Measurements from ENCODE around the gene CPZ.
"Not testable (repeated sequence)": the region's sequence is repeated elsewhere in the genome, so short reads cannot be mapped to it uniquely, and the experiment has no call there.

CPZ gene

GRCh38 chr4:8618421-8618820 is 25.9 kb downstream of the CPZ start:
- H3K4me1 ChIP-seq (ENCODE audit: control extremely low read depth in 1 of 4, control insufficient read depth in 4 of 4, insufficient read depth in 4 of 4, low read length in 3 of 4) = peaks cover 0 to 3% (median 0%) of the 10 kb centered on the region in 4 experiments
- no peaks in the 10 kb centered on the region for H3K36me3 ChIP-seq (ENCODE audit: control insufficient read depth in 4 of 4, insufficient read depth in 4 of 4, low read length in 3 of 4)
- H3K27ac ChIP-seq (ENCODE audit: insufficient read depth in 1 of 2, low read depth in 1 of 2, low read length in 2 of 2, poor library complexity in 1 of 2, severe bottlenecking in 2 of 2) = no peak overlapping the region
- no peak overlapping the region for H3K4me3 ChIP-seq (ENCODE audit: control insufficient read depth in 1 of 7, extremely low read depth in 1 of 7, insufficient read depth in 4 of 7, low read depth in 2 of 7, low read length in 6 of 7)
- DNase-seq = no peak
- 91% methylated on average over 15 of the region's 15 CpGs for WGBS (ENCODE audit: insufficient coverage)
- H3K9me3 ChIP-seq (ENCODE audit: control extremely low read depth in 1 of 5, control insufficient read depth in 4 of 5, insufficient read depth in 2 of 5, low read depth in 1 of 5, low read length in 4 of 5) = no peaks in the 10 kb centered on the region
- no peaks in the 10 kb centered on the region for H3K27me3 ChIP-seq (replicated peaks in 2 of 5; ENCODE audit: control insufficient read depth in 4 of 5, insufficient read depth in 5 of 5, low read length in 4 of 5)
- ChIA-PET POLR2A (no interaction called here), CTCF (interaction anchor here (1.5 kb wide), 1 partner anchor 11 kb away, joined by 5 read pairs; no protein-coding TSS in a partner anchor)

GRCh38 chr4:8618961-8619720 is 26.6 kb downstream of the CPZ start:
- H3K27ac ChIP-seq (ENCODE audit: insufficient read depth in 1 of 2, low read depth in 1 of 2, low read length in 2 of 2, poor library complexity in 1 of 2, severe bottlenecking in 2 of 2) = no peak overlapping the region
- WGBS (ENCODE audit: insufficient coverage) = 96% methylated on average over 21 of the region's 28 CpGs
- no peaks in the 10 kb centered on the region for H3K9me3 ChIP-seq (ENCODE audit: control extremely low read depth in 1 of 5, control insufficient read depth in 4 of 5, insufficient read depth in 2 of 5, low read depth in 1 of 5, low read length in 4 of 5)
- no peak overlapping the region for H3K4me3 ChIP-seq (ENCODE audit: control insufficient read depth in 1 of 7, extremely low read depth in 1 of 7, insufficient read depth in 4 of 7, low read depth in 2 of 7, low read length in 6 of 7)
- ChIA-PET CTCF (interaction anchor here (1.5 kb wide), 1 partner anchor 12 kb away, joined by 5 read pairs; no protein-coding TSS in a partner anchor), POLR2A (no interaction called here)
- H3K4me1 ChIP-seq (ENCODE audit: control extremely low read depth in 1 of 4, control insufficient read depth in 4 of 4, insufficient read depth in 4 of 4, low read length in 3 of 4) = peaks cover 0 to 3% (median 0%) of the 10 kb centered on the region in 4 experiments
- no peaks in the 10 kb centered on the region for H3K36me3 ChIP-seq (ENCODE audit: control insufficient read depth in 4 of 4, insufficient read depth in 4 of 4, low read length in 3 of 4)
- no peaks in the 10 kb centered on the region for H3K27me3 ChIP-seq (replicated peaks in 2 of 5; ENCODE audit: control insufficient read depth in 4 of 5, insufficient read depth in 5 of 5, low read length in 4 of 5)
- no peak for DNase-seq

GRCh38 chr4:8621135-8621534 is 28.6 kb downstream of the CPZ start:
- H3K27ac ChIP-seq (ENCODE audit: insufficient read depth in 1 of 2, low read depth in 1 of 2, low read length in 2 of 2, poor library complexity in 1 of 2, severe bottlenecking in 2 of 2); H3K9me3 ChIP-seq (ENCODE audit: control extremely low read depth in 1 of 5, control insufficient read depth in 4 of 5, insufficient read depth in 2 of 5, low read depth in 1 of 5, low read length in 4 of 5); H3K36me3 ChIP-seq (ENCODE audit: control insufficient read depth in 4 of 4, insufficient read depth in 4 of 4, low read length in 3 of 4); H3K4me3 ChIP-seq (ENCODE audit: control insufficient read depth in 1 of 7, extremely low read depth in 1 of 7, insufficient read depth in 4 of 7, low read depth in 2 of 7, low read length in 6 of 7); H3K27me3 ChIP-seq (replicated peaks in 2 of 5; ENCODE audit: control insufficient read depth in 4 of 5, insufficient read depth in 5 of 5, low read length in 4 of 5); CTCF ChIA-PET; POLR2A ChIA-PET; H3K4me1 ChIP-seq (ENCODE audit: control extremely low read depth in 1 of 4, control insufficient read depth in 4 of 4, insufficient read depth in 4 of 4, low read length in 3 of 4): not testable (repeated sequence)
- no CpG with 5 or more reads among the region's 14 CpGs for WGBS (ENCODE audit: insufficient coverage)
- peak in 1 of 3 donors; percentile 11 for DNase-seq

- H3K9me3 ChIP-seq (ENCODE audit: control extremely low read depth in 1 of 5, control insufficient read depth in 4 of 5, insufficient read depth in 2 of 5, low read depth in 1 of 5, low read length in 4 of 5); DNase-seq; H3K36me3 ChIP-seq (ENCODE audit: control insufficient read depth in 4 of 4, insufficient read depth in 4 of 4, low read length in 3 of 4); H3K4me1 ChIP-seq (ENCODE audit: control extremely low read depth in 1 of 4, control insufficient read depth in 4 of 4, insufficient read depth in 4 of 4, low read length in 3 of 4); H3K4me3 ChIP-seq (ENCODE audit: control insufficient read depth in 1 of 7, extremely low read depth in 1 of 7, insufficient read depth in 4 of 7, low read depth in 2 of 7, low read length in 6 of 7); H3K27ac ChIP-seq (ENCODE audit: insufficient read depth in 1 of 2, low read depth in 1 of 2, low read length in 2 of 2, poor library complexity in 1 of 2, severe bottlenecking in 2 of 2); CTCF ChIA-PET; POLR2A ChIA-PET; H3K27me3 ChIP-seq (replicated peaks in 2 of 5; ENCODE audit: control insufficient read depth in 4 of 5, insufficient read depth in 5 of 5, low read length in 4 of 5): not testable (repeated sequence)
- WGBS (ENCODE audit: insufficient coverage) = no CpG with 5 or more reads among the region's 29 CpGs
Observed at GRCh38 chr4:8624601-8625272, 32.2 kb downstream of the CPZ start.

- H3K4me3 ChIP-seq (ENCODE audit: control insufficient read depth in 1 of 7, extremely low read depth in 1 of 7, insufficient read depth in 4 of 7, low read depth in 2 of 7, low read length in 6 of 7); H3K9me3 ChIP-seq (ENCODE audit: control extremely low read depth in 1 of 5, control insufficient read depth in 4 of 5, insufficient read depth in 2 of 5, low read depth in 1 of 5, low read length in 4 of 5); CTCF ChIA-PET; H3K4me1 ChIP-seq (ENCODE audit: control extremely low read depth in 1 of 4, control insufficient read depth in 4 of 4, insufficient read depth in 4 of 4, low read length in 3 of 4); H3K27ac ChIP-seq (ENCODE audit: insufficient read depth in 1 of 2, low read depth in 1 of 2, low read length in 2 of 2, poor library complexity in 1 of 2, severe bottlenecking in 2 of 2); H3K36me3 ChIP-seq (ENCODE audit: control insufficient read depth in 4 of 4, insufficient read depth in 4 of 4, low read length in 3 of 4); POLR2A ChIA-PET; H3K27me3 ChIP-seq (replicated peaks in 2 of 5; ENCODE audit: control insufficient read depth in 4 of 5, insufficient read depth in 5 of 5, low read length in 4 of 5); DNase-seq: not testable (repeated sequence)
- WGBS (ENCODE audit: insufficient coverage) = no CpG with 5 or more reads among the region's 29 CpGs
Observed at GRCh38 chr4:8630240-8630905, 37.8 kb downstream of the CPZ start.

GRCh38 chr4:8631896-8632295 is 39.3 kb downstream of the CPZ start:
- DNase-seq; H3K4me1 ChIP-seq (ENCODE audit: control extremely low read depth in 1 of 4, control insufficient read depth in 4 of 4, insufficient read depth in 4 of 4, low read length in 3 of 4); H3K4me3 ChIP-seq (ENCODE audit: control insufficient read depth in 1 of 7, extremely low read depth in 1 of 7, insufficient read depth in 4 of 7, low read depth in 2 of 7, low read length in 6 of 7); H3K9me3 ChIP-seq (ENCODE audit: control extremely low read depth in 1 of 5, control insufficient read depth in 4 of 5, insufficient read depth in 2 of 5, low read depth in 1 of 5, low read length in 4 of 5); H3K27ac ChIP-seq (ENCODE audit: insufficient read depth in 1 of 2, low read depth in 1 of 2, low read length in 2 of 2, poor library complexity in 1 of 2, severe bottlenecking in 2 of 2); POLR2A ChIA-PET; H3K36me3 ChIP-seq (ENCODE audit: control insufficient read depth in 4 of 4, insufficient read depth in 4 of 4, low read length in 3 of 4); CTCF ChIA-PET; H3K27me3 ChIP-seq (replicated peaks in 2 of 5; ENCODE audit: control insufficient read depth in 4 of 5, insufficient read depth in 5 of 5, low read length in 4 of 5): not testable (repeated sequence)
- no CpG with 5 or more reads among the region's 6 CpGs for WGBS (ENCODE audit: insufficient coverage)

DNA sequence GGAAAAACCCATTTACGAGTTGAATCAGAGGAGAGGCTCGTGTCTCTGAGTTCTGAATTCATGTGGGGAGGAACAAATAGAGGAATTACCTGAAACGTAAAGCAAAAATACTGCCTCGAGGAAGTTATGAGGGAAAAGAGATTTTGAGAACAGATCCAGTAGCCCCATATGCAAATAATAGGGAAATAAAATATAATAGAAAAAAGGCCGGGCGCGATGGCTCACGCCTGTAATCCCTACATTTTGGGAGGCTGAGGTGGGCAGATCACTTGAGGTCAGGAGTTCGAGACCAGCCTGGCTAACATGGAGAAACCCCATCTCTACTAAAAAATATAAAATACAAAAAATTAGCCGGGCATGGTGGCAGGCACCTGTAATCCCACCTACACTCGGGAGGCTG is 42.2 kb downstream of the CPZ start:
- WGBS (ENCODE audit: insufficient coverage) = no CpG with 5 or more reads among the region's 11 CpGs
- H3K9me3 ChIP-seq (ENCODE audit: control extremely low read depth in 1 of 5, control insufficient read depth in 4 of 5, insufficient read depth in 2 of 5, low read depth in 1 of 5, low read length in 4 of 5); CTCF ChIA-PET; H3K27ac ChIP-seq (ENCODE audit: insufficient read depth in 1 of 2, low read depth in 1 of 2, low read length in 2 of 2, poor library complexity in 1 of 2, severe bottlenecking in 2 of 2); DNase-seq; POLR2A ChIA-PET; H3K4me3 ChIP-seq (ENCODE audit: control insufficient read depth in 1 of 7, extremely low read depth in 1 of 7, insufficient read depth in 4 of 7, low read depth in 2 of 7, low read length in 6 of 7); H3K4me1 ChIP-seq (ENCODE audit: control extremely low read depth in 1 of 4, control insufficient read depth in 4 of 4, insufficient read depth in 4 of 4, low read length in 3 of 4); H3K36me3 ChIP-seq (ENCODE audit: control insufficient read depth in 4 of 4, insufficient read depth in 4 of 4, low read length in 3 of 4): not testable (repeated sequence)
- H3K27me3 ChIP-seq (replicated peaks in 2 of 5; ENCODE audit: control insufficient read depth in 4 of 5, insufficient read depth in 5 of 5, low read length in 4 of 5) = peaks cover 0 to 18% (median 2%) of the 10 kb centered on the region in 5 experiments
